IMR-90 (cell line): ENCODE data around the gene HSP90AA1. TPM values are rescaled to one million over a fixed set of nuclear protein-coding genes. Genes with fewer than 3 reads are reported as not detected.

Source experiments
- ATAC-seq: fragments of 200-7000 bp; cut with Tn5 transposase; 2 replicates; pipeline ENCODE4 v1.9.1; 2020; ENCODE audit warnings: low read depth, mild to moderate bottlenecking, moderate library complexity
- BruUV-seq: library from RNA; stranded (reverse); fragments of 400-500 nt; replicated peaks from 2 replicates; lab custom pipeline; 2021; lab: Mats Ljungman, UMichigan
- CTCF ChIA-PET: fragments of 300-600 bp; formaldehyde crosslinking; extraction: SDS; loops from one replicate; lab custom pipeline; 2021; ENCODE audit warnings: antibody characterized with exemption; lab: Yijun Ruan, JAX
- POLR2A ChIA-PET: fragments of 300-600 bp; sonication (Branson Sonifier 250); formaldehyde crosslinking; loops from one replicate; lab custom pipeline; 2022; ENCODE audit warnings: antibody characterized with exemption; ENCODE audit not compliant: unreplicated experiment; lab: Charles Lee
- DNase-seq: peaks from one replicate; pipeline ENCODE4 v3.0.0; 2013
- H2AFZ ChIP-seq: replicated peaks from 2 replicates; pipeline ENCODE3; 2013; ENCODE audit warnings: low read length, mild to moderate bottlenecking; ENCODE audit not compliant: poor library complexity
- H2AK5ac ChIP-seq: 2 replicates; pipeline ENCODE4 v1.6.1; 2013; ENCODE audit warnings: low read depth, low read length, inconsistent platforms
- H2AK9ac ChIP-seq: replicated peaks from 2 replicates; pipeline ENCODE3; 2013; ENCODE audit warnings: mild to moderate bottlenecking, low read depth, low read length, moderate library complexity; ENCODE audit not compliant: poor library complexity
- H2BK120ac ChIP-seq: 2 replicates; pipeline ENCODE4 v1.6.1; 2013; ENCODE audit warnings: low read depth, low read length, inconsistent platforms
- H2BK15ac ChIP-seq: 3 replicates; pipeline ENCODE4 v1.6.1; 2013; ENCODE audit warnings: low read depth, low read length, inconsistent platforms
- H2BK20ac ChIP-seq: 2 replicates; pipeline ENCODE4 v1.6.1; 2013; ENCODE audit warnings: low read depth, mild to moderate bottlenecking, inconsistent platforms, low read length, moderate library complexity
- H2BK5ac ChIP-seq: 2 replicates; pipeline ENCODE4 v1.6.1; 2013; ENCODE audit warnings: mild to moderate bottlenecking, low read depth, low read length, inconsistent platforms; ENCODE audit not compliant: poor library complexity, severe bottlenecking
- H3K14ac ChIP-seq: replicated peaks from 2 replicates; pipeline ENCODE4 v1.6.1; 2013; ENCODE audit warnings: low read depth, low read length, inconsistent platforms
- H3K18ac ChIP-seq: 2 replicates; pipeline ENCODE4 v1.6.1; 2013; ENCODE audit warnings: low read depth, low read length, control low read depth
- H3K23ac ChIP-seq: 2 replicates; pipeline ENCODE4 v1.6.1; 2013; ENCODE audit warnings: low read depth, low read length, inconsistent platforms
- H3K27ac ChIP-seq: 2 replicates; pipeline ENCODE4 v1.5.1; 2013; ENCODE audit warnings: mild to moderate bottlenecking, control low read depth, low read length; ENCODE audit not compliant: insufficient read depth
- H3K27me3 ChIP-seq: 2 replicates; pipeline ENCODE4 v1.6.1; 2013; ENCODE audit warnings: low read length; ENCODE audit not compliant: control insufficient read depth, insufficient read depth
- H3K36me3 ChIP-seq: 2 replicates; pipeline ENCODE4 v1.6.1; 2013; ENCODE audit warnings: low read length, mixed read lengths; ENCODE audit not compliant: control insufficient read depth, insufficient read depth
- H3K4ac ChIP-seq: 2 replicates; pipeline ENCODE4 v1.6.1; 2013; ENCODE audit warnings: low read depth, low read length, inconsistent platforms
- H3K4me1 ChIP-seq: 2 replicates; pipeline ENCODE4 v1.6.1; 2013; ENCODE audit warnings: low read length, mixed read lengths; ENCODE audit not compliant: control insufficient read depth, insufficient read depth
- H3K4me2 ChIP-seq: 2 replicates; pipeline ENCODE4 v1.6.1; 2013; ENCODE audit warnings: low read depth, mild to moderate bottlenecking, control low read depth, low read length, moderate library complexity
- H3K4me3 ChIP-seq: 2 replicates; pipeline ENCODE4 v1.5.1; 2013; ENCODE audit warnings: low read depth, mild to moderate bottlenecking, control low read depth, low read length, moderate library complexity; ENCODE audit not compliant: insufficient read depth
- H3K56ac ChIP-seq: 2 replicates; pipeline ENCODE4 v1.6.1; 2013; ENCODE audit warnings: low read length, inconsistent platforms; ENCODE audit not compliant: insufficient read depth; ENCODE audit errors: extremely low read depth
- H3K79me1 ChIP-seq, 2 experiments: 2 replicates each; pipeline ENCODE4 v1.6.1; 2013; ENCODE audit warnings: low read length in 2 of 2, inconsistent platforms in 1 of 2, low read depth in 1 of 2
- H3K9ac ChIP-seq: 2 replicates; pipeline ENCODE4 v1.6.1; 2013; ENCODE audit warnings: low read depth, low read length, control low read depth
- H3K9me1 ChIP-seq: 2 replicates; pipeline ENCODE4 v1.6.1; 2013; ENCODE audit warnings: low read length, inconsistent platforms; ENCODE audit not compliant: insufficient read depth
- H3K9me3 ChIP-seq: 2 replicates; pipeline ENCODE4 v1.6.1; 2013; ENCODE audit warnings: low read length; ENCODE audit not compliant: control insufficient read depth, insufficient read depth
- H4K20me1 ChIP-seq: 2 replicates; pipeline ENCODE4 v1.6.1; 2013; ENCODE audit warnings: low read length, inconsistent platforms; ENCODE audit not compliant: insufficient read depth
- H4K5ac ChIP-seq: 2 replicates; pipeline ENCODE4 v1.6.1; 2013; ENCODE audit warnings: mild to moderate bottlenecking, low read depth, low read length, control low read depth
- H4K8ac ChIP-seq, 2 experiments: 2 replicates each; pipeline ENCODE4 v1.6.1; 2013; ENCODE audit warnings: low read depth in 2 of 2, low read length in 2 of 2, control low read depth in 1 of 2, inconsistent platforms in 1 of 2
- H4K91ac ChIP-seq: 2 replicates; pipeline ENCODE4 v1.6.1; 2013; ENCODE audit warnings: low read depth, low read length, inconsistent platforms; ENCODE audit not compliant: insufficient read depth
- ELK1 ChIP-seq: fragments of 150-350 bp; IDR thresholded peaks from 2 replicates; pipeline ENCODE4 v1.6.1; 2016; ENCODE audit warnings: low read depth, mild to moderate bottlenecking, low read length, moderate library complexity, borderline replicate concordance
- MXI1 ChIP-seq: IDR thresholded peaks from 2 replicates; pipeline ENCODE4 v1.6.1; 2012; ENCODE audit warnings: low read depth, mild to moderate bottlenecking, low read length, moderate library complexity, borderline replicate concordance
- WGBS, 2 experiments: methylation state at CpG; one replicate each; pipeline versions ENCODE4 v1.1.5 to v1.1.7; 2013; ENCODE audit warnings: missing lambda C conversion rate in 2 of 2; ENCODE audit not compliant: insufficient read length in 1 of 2; ENCODE audit errors: extremely low coverage in 2 of 2; 5-methylcytosine and 5-hydroxymethylcytosine counted together
- dilution Hi-C: fragments of 300-500 bp; cut with HindIII; formaldehyde crosslinking; loops from one replicate; pipeline ENCODE4 v1.14.3; 2018; ENCODE audit warnings: low sequenced_read_pairs; ENCODE audit not compliant: unreplicated experiment
- in situ Hi-C: fragments of 300-500 bp; cut with MboI; formaldehyde crosslinking; loops from 3 replicates; pipeline ENCODE4 v1.14.3; 2019; ENCODE audit warnings: low sequenced_read_pairs, inconsistent platforms, mixed read lengths
- intact Hi-C: fragments of 100-400 bp; cut with micrococcal nuclease; formaldehyde crosslinking; loops from 2 replicates; pipeline ENCODE4 v1.10.0; 2022
- polyA plus RNA-seq, 3 experiments: library from polyadenylated mRNA; depleted of rRNA; stranded (reverse); fragments of >200 nt; gene quantifications; 2 replicates each; pipeline ENCODE4 v1.2.3, GENCODE V29; 2012; ENCODE audit warnings: low replicate concordance in 1 of 3
- total RNA-seq: library from RNA; depleted of rRNA; stranded (reverse); fragments of >200 nt; gene quantifications from 2 replicates; pipeline ENCODE4 v1.2.3, GENCODE V29; 2012

Gene HSP90AA1
- total and polyA plus RNA-seq, 2 of the 4 experiments (the other 2 are of a cell fraction): 535 to 578 TPM

GRCh38 chr14:102085948-102086708 is 716 bp downstream of the HSP90AA1 start:
- in situ Hi-C loops (loop anchor here (25.0 kb wide), 1 partner anchor 226 kb away; the partner anchor contains the start of genes MOK and ZNF839), dilution Hi-C loops (no loop called here), intact Hi-C loops (loop anchor here (2.0 kb wide), 2 partner anchors 23 to 55 kb away; no protein-coding TSS in a partner anchor)
- Histone ChIP-seq H4K91ac (no peak overlapping the region), H2BK5ac (peak overlapping the region; percentile 79), H3K4me2 (peak overlapping the region; percentile 99), H3K27me3 (no peaks in the 10 kb centered on the region), H2BK20ac (no peak overlapping the region), H3K9me1 (no peaks in the 10 kb centered on the region; the same call in 1 of the 2 replicates), H4K20me1 (peaks cover 48% of the 10 kb centered on the region), H3K9me3 (no peaks in the 10 kb centered on the region), H3K18ac (peak overlapping the region; percentile 22; the same call in 1 of the 2 replicates), H2BK120ac (peak overlapping the region; percentile 3; the same call in 1 of the 2 replicates), H4K5ac (peak overlapping the region; percentile 47), H3K56ac (peak overlapping the region; percentile 59), H4K8ac (peak overlapping the region in 1 of 2 experiments; percentile 1; a peak in 1 of 4 replicates), H2AK9ac (peak overlapping the region; percentile 91), H3K9ac (peak overlapping the region; percentile 71), H3K23ac (peak overlapping the region; percentile 58), H3K36me3 (peaks cover 39% of the 10 kb centered on the region), H3K14ac (peak overlapping the region; percentile 69), H3K27ac (peak overlapping the region; percentile 89), H2AFZ (peak overlapping the region; percentile 81), H3K4me3 (peak overlapping the region; percentile 87), H3K79me1 (peaks cover 20 to 44% of the 10 kb centered on the region in 2 experiments), H3K4me1 (peaks cover 10% of the 10 kb centered on the region), H2AK5ac (peak overlapping the region; percentile 13; the same call in 1 of the 2 replicates), H2BK15ac (no peak overlapping the region), H3K4ac (peak overlapping the region; percentile 75)
- DNase-seq (peak; percentile 68), ATAC-seq (peak; percentile 50)
- WGBS, 2 experiments: 0% methylated on average over 6 of the region's 49 CpGs; no CpG with 5 or more reads in 1 of the 2 experiments
- CTCF ChIA-PET: interaction anchor here (0.6 kb wide), 1 partner anchor 114 kb away, joined by 4 read pairs; no protein-coding TSS in a partner anchor
- POLR2A ChIA-PET: no interaction called here
- no TSS peak for BruUV-seq
- no peak for TF ChIP-seq ELK1
- peak; percentile 79 for TF ChIP-seq MXI1
